Endothelial cell of umbilical vein (primary cell): ENCODE data around the gene VCPKMT. TPM values are rescaled to one million over a fixed set of nuclear protein-coding genes. Genes with fewer than 3 reads are reported as not detected.

ENCODE experiments used
- BruUV-seq: library from RNA; stranded (reverse); fragments of 400-500 nt; replicated peaks from 2 replicates; lab custom pipeline; 2021; lab: Mats Ljungman, UMichigan
- CTCF ChIA-PET: fragments of 300-600, 350-600 bp; sonication (Branson Sonifier 250); formaldehyde crosslinking; loops from one replicate; lab custom pipeline; 2021; ENCODE audit warnings: antibody characterized with exemption, inconsistent platforms; lab: Charles Lee
- POLR2A ChIA-PET: fragments of 300-600, 350-600 bp; sonication (Branson Sonifier 250); formaldehyde crosslinking; loops from one replicate; lab custom pipeline; 2021; ENCODE audit warnings: antibody characterized with exemption, inconsistent platforms; lab: Charles Lee
- DNase-seq: peaks from one replicate; pipeline ENCODE4 v3.0.0-alpha.2; 2011; ENCODE audit warnings: low read depth, low spot score
- FAIRE-seq: peaks from 2 replicates; lab custom pipeline; 2011; peaks lifted over from hg19 to GRCh38; lab: Jason Lieb, UNC
- H2AFZ ChIP-seq: 2 replicates; pipeline ENCODE4 v1.6.0; 2012; ENCODE audit warnings: low read depth, low read length, control low read depth, inconsistent platforms
- H3K27ac ChIP-seq: 2 replicates; pipeline ENCODE4 v1.5.1; 2011; ENCODE audit warnings: low read depth, mild to moderate bottlenecking, control low read depth, low read length, moderate library complexity; ENCODE audit not compliant: insufficient read depth
- H3K27me3 ChIP-seq, 2 experiments: 2 replicates each; pipeline versions ENCODE4 v1.6.0 to v1.6.1; 2011; ENCODE audit warnings: low read length in 2 of 2, mixed read lengths in 1 of 2; ENCODE audit not compliant: control insufficient read depth in 2 of 2, insufficient read depth in 2 of 2
- H3K36me3 ChIP-seq, 2 experiments: 2 replicates in 1 of 2; 3 replicates in 1 of 2; pipeline ENCODE4 v1.5.1; 2011; ENCODE audit warnings: low read length in 2 of 2, mild to moderate bottlenecking in 1 of 2, moderate library complexity in 1 of 2; ENCODE audit not compliant: control insufficient read depth in 2 of 2, insufficient read depth in 2 of 2; ENCODE audit errors: extremely low read depth in 1 of 2
- H3K4me1 ChIP-seq: 3 replicates; pipeline ENCODE4 v1.5.1; 2011; ENCODE audit warnings: mild to moderate bottlenecking, low read length; ENCODE audit not compliant: control insufficient read depth, insufficient read depth; ENCODE audit errors: extremely low read depth
- H3K4me2 ChIP-seq: 2 replicates; pipeline ENCODE4 v1.6.1; 2011; ENCODE audit warnings: low read length, control low read depth, mixed read lengths; ENCODE audit not compliant: insufficient read depth
- H3K4me3 ChIP-seq, 3 experiments: fragments of 200-600 bp in 1 of 3; sonication (generic), shearing (Covaris generic) in 1 of 3; replicated peaks in 1 of 3; 2 replicates each; pipeline ENCODE4 v1.5.1; 2011 to 2016; ENCODE audit warnings: control low read depth in 3 of 3, low read length in 3 of 3, mild to moderate bottlenecking in 2 of 3, inconsistent platforms in 1 of 3, low read depth in 1 of 3, moderate library complexity in 1 of 3; ENCODE audit not compliant: insufficient read depth in 1 of 3
- H3K79me2 ChIP-seq: 2 replicates; pipeline ENCODE4 v1.6.0; 2012; ENCODE audit warnings: low read length, inconsistent platforms; ENCODE audit not compliant: control insufficient read depth, insufficient read depth
- H3K9ac ChIP-seq: replicated peaks from 2 replicates; pipeline ENCODE3; 2011; ENCODE audit warnings: low read length, control low read depth; ENCODE audit not compliant: insufficient read depth; ENCODE audit errors: extremely low read depth
- H3K9me1 ChIP-seq: replicated peaks from 3 replicates; pipeline ENCODE4 v1.6.0; 2011; ENCODE audit warnings: mild to moderate bottlenecking, low read length; ENCODE audit not compliant: control insufficient read depth, insufficient read depth; ENCODE audit errors: extremely low read depth
- H3K9me3 ChIP-seq: replicated peaks from 2 replicates; pipeline ENCODE4 v1.5.1; 2012; ENCODE audit warnings: low read length, inconsistent platforms; ENCODE audit not compliant: control insufficient read depth, insufficient read depth
- H4K20me1 ChIP-seq: replicated peaks from 2 replicates; pipeline ENCODE3; 2011; ENCODE audit warnings: mild to moderate bottlenecking, low read length; ENCODE audit not compliant: control insufficient read depth, insufficient read depth; ENCODE audit errors: extremely low read depth
- CTCF ChIP-seq, 2 donors: IDR thresholded peaks; 1 replicate in 1 of 2; 2 replicates in 1 of 2; pipeline ENCODE4 v1.5.1; 2011; ENCODE audit warnings: low read length in 2 of 2, mild to moderate bottlenecking in 2 of 2, moderate library complexity in 2 of 2, control low read depth in 1 of 2, inconsistent platforms in 1 of 2, low read depth in 1 of 2; ENCODE audit not compliant: insufficient read depth in 1 of 2; ENCODE audit errors: extremely low read depth in 1 of 2
- EZH2 ChIP-seq: IDR thresholded peaks from 2 replicates; pipeline ENCODE4 v1.6.1; 2012; ENCODE audit warnings: borderline replicate concordance, low read depth, mild to moderate bottlenecking, moderate library complexity, low read length, inconsistent platforms; ENCODE audit not compliant: severe bottlenecking
- GATA2 ChIP-seq: IDR thresholded peaks from 2 replicates; pipeline ENCODE4 v1.7.0; 2011; ENCODE audit warnings: low read depth, mild to moderate bottlenecking, moderate library complexity, mixed read lengths, low read length; ENCODE audit not compliant: insufficient read length, insufficient read depth
- JUN ChIP-seq: IDR thresholded peaks from 2 replicates; pipeline ENCODE4 v1.6.1; 2011; ENCODE audit warnings: borderline replicate concordance, low read depth; ENCODE audit not compliant: insufficient read length, insufficient read depth
- MAX ChIP-seq: IDR thresholded peaks from 2 replicates; pipeline ENCODE4 v1.6.1; 2011; ENCODE audit not compliant: insufficient read depth, insufficient read length
- MYC ChIP-seq: IDR thresholded peaks from one replicate; pipeline ENCODE4 v1.6.1; 2011; ENCODE audit warnings: mild to moderate bottlenecking, low read depth, low read length
- POLR2AphosphoS5 ChIP-seq: IDR thresholded peaks from 2 replicates; pipeline ENCODE4 v1.6.1; 2012; ENCODE audit warnings: low read depth, mild to moderate bottlenecking, control low read depth, low read length, moderate library complexity; ENCODE audit not compliant: insufficient read depth
- dilution Hi-C: fragments of 300-500 bp; cut with MboI; formaldehyde crosslinking; loops from one replicate; pipeline ENCODE4 v1.15.0; 2019; ENCODE audit warnings: low sequenced_read_pairs; ENCODE audit not compliant: extremely low pct_ligation_motif_present
- intact Hi-C: fragments of 100-400 bp; cut with micrococcal nuclease; formaldehyde crosslinking; loops from one replicate; pipeline ENCODE4 v1.10.0; 2022
- polyA plus RNA-seq, 4 experiments: library from polyadenylated mRNA; depleted of rRNA in 3 of 4; stranded (reverse) in 3 of 4; unstranded in 1 of 4; fragments of >200 nt; gene quantifications; 2 replicates each; pipeline versions ENCODE4 v1.2.1 to v1.2.3, GENCODE V29; 2011 to 2012; ENCODE audit warnings: missing spikeins in 1 of 4
- total RNA-seq: library from RNA; stranded (reverse); gene quantifications from 2 replicates; pipeline ENCODE4 v1.2.3, GENCODE V29; 2021

The VCPKMT gene
- total and polyA plus RNA-seq, 2 donors (not counting 3 experiments of a cell fraction or from before 2014, with no cell fraction given): 3.5 to 9.2 TPM

- H3K9ac ChIP-seq: no peak overlapping the region
- H3K79me2 ChIP-seq: no peaks in the 10 kb centered on the region
- intact Hi-C loops (no loop called here), dilution Hi-C loops (loop anchor here (10.0 kb wide), 1 partner anchor 237 kb away; no protein-coding TSS in a partner anchor)
- H4K20me1 ChIP-seq: no peaks in the 10 kb centered on the region
- DNase-seq: no peak
- no peaks in the 10 kb centered on the region for H3K9me1 ChIP-seq
- H3K36me3 ChIP-seq: no peaks in the 10 kb centered on the region
- H3K4me3 ChIP-seq: no peak overlapping the region
- TF ChIP-seq POLR2AphosphoS5 (no peak), MAX (no peak)
- CTCF ChIA-PET: interaction anchor here (1.2 to 12.5 kb wide), 3 partner anchors 57 to 236 kb away, joined by 3 to 242 read pairs (median 4); no protein-coding TSS in a partner anchor
- H3K4me1 ChIP-seq: no peaks in the 10 kb centered on the region
- H3K4me2 ChIP-seq: no peak overlapping the region
- H3K27me3 ChIP-seq: no peaks in the 10 kb centered on the region
- no peaks in the 10 kb centered on the region for H3K9me3 ChIP-seq
- no peak for FAIRE-seq
- H3K27ac ChIP-seq: no peak overlapping the region
- POLR2A ChIA-PET: no interaction called here
- BruUV-seq: no TSS peak
- H2AFZ ChIP-seq: no peak overlapping the region
These were observed 15.0 kb downstream of the VCPKMT start for GRCh38 chr14:50101417-50101816.

- no peaks in the 10 kb centered on the region for H3K9me3 ChIP-seq
- no peaks in the 10 kb centered on the region for H3K36me3 ChIP-seq
- H3K79me2 ChIP-seq: no peaks in the 10 kb centered on the region
- no peak overlapping the region for H3K27ac ChIP-seq
- no peaks in the 10 kb centered on the region for H3K27me3 ChIP-seq
- DNase-seq (no peak), FAIRE-seq (no peak)
- intact Hi-C loops (no loop called here), dilution Hi-C loops (loop anchor here (10.0 kb wide), 1 partner anchor 236 kb away; no protein-coding TSS in a partner anchor)
- no peak overlapping the region for H2AFZ ChIP-seq
- no peak overlapping the region for H3K4me2 ChIP-seq
- H4K20me1 ChIP-seq: no peaks in the 10 kb centered on the region
- no peaks in the 10 kb centered on the region for H3K9me1 ChIP-seq
- BruUV-seq: no TSS peak
- H3K4me1 ChIP-seq: no peaks in the 10 kb centered on the region
- H3K9ac ChIP-seq: no peak overlapping the region
- no peak overlapping the region for H3K4me3 ChIP-seq
- TF ChIP-seq MYC: no peak
- no peak for TF ChIP-seq EZH2
- TF ChIP-seq MAX: no peak
- no peak for TF ChIP-seq JUN
- TF ChIP-seq CTCF (IDR thresholded peaks at IDR 0.05; ENCODE audit: extremely low read depth in 1 of 2, insufficient read depth in 1 of 2, low read depth in 1 of 2, low read length in 2 of 2): no peak
- no peak for TF ChIP-seq POLR2AphosphoS5
- no peak for TF ChIP-seq GATA2
- ChIA-PET CTCF (interaction anchor here (1.3 to 12.5 kb wide), 2 partner anchors 221 to 235 kb away, joined by 4 to 242 read pairs; no protein-coding TSS in a partner anchor), POLR2A (no interaction called here)
These were observed 15.6 kb downstream of the VCPKMT start for GRCh38 chr14:50100805-50101204.
